Measurements from ENCODE around the gene PNPLA7.
"Not testable (repeated sequence)": the region's sequence is repeated elsewhere in the genome, so short reads cannot be mapped to it uniquely, and the experiment has no call there.

PNPLA7 gene

DNA sequence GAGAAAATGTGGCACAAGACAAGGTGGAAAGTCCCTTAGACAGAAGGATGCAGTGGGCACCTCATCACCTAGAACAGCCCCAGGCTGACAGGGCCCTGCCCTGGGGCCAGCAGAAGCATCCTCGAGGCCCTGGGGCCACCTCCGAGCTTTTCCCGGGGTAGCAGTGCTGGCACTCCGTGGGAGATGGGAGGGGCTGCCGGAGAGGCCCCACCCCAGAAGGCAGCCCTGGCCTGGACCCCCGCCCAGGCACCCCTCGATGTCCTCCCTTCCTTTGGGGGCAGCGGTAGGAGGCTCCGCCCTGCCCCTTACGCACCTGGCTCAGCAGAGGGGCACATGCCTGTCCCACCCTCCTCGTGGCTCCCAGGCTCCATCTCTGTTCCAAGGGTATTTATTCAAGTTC is 73.3 kb downstream of the PNPLA7 start:
- DNase-seq = no peak

DNA sequence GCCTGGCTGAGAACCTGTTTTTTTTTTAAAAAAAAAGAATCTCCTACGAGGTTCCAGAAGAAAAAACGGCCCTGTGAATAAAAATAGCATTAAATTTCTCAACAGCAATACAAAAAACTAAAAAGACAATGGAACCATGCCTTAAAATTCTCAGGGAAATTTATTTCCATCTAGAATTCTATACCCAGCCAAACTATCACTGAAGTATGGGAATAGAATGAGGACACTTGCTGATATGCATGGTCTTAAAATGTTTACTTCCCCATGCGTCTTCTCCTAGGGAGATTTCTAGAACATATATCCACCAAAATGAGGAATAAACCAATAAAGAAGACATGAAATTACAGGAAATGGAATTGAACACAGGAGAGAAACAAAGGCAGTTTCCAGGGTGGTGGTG is 74.5 kb downstream of the PNPLA7 start:
- DNase-seq = no peak

DNA sequence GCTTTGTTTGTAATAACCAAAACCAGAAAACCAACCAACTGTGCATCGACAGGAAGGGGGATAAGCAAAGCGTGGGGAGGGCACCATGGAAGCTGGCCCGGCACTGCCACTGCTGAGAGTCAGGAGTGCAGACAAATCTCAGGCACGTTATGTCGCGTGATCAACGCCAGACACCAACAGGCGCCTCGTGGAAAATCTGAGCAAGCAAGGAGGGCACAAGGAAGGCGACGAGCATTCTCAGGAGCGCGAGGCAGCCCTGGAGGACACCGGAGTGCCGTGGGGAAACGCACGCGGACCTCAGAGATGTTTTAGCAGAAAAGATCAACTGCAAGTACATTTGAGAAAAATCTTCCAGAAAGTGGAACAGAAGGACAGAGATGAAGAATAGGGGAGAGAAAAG is 75.9 kb downstream of the PNPLA7 start:
- no peak for DNase-seq

DNA sequence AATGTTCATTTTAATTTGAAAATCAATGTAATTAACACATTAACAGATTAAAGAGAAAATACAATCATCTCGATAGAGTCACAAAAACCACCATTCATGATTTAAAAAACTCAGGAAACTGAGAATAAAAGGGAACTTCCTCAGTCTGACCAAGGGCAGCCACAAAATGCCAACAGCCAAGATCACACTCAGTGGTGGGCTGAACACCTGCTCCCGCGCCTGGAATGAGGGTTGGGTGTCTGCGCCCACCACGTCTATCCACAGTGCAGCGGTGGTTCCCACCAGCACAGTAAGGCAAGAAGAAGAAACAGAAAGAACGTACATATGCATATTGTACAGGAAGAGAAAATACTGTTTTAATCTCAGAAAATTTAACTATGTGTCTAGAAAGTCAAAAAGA is 79.4 kb downstream of the PNPLA7 start:
- DNase-seq = no peak

DNA sequence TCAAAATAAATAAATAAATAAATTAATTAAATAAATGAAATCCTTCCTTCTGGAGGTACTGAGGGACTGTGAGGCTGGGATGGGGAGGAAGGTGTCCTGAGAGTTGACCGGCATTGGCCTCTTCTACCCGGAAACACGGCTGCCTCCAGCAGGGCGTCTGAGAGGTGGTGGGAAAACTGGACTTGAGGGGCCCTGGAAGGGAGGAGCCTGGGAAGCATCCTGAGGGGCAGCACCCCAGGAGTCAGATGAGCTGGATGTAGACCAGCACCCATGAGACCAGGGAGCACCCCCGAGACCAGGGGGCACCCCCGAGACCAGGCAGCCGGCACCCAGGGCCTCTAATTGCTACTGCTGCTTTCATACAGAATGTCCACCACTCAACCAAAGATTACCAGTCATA is 82.3 kb downstream of the PNPLA7 start:
- no peak for DNase-seq

DNA sequence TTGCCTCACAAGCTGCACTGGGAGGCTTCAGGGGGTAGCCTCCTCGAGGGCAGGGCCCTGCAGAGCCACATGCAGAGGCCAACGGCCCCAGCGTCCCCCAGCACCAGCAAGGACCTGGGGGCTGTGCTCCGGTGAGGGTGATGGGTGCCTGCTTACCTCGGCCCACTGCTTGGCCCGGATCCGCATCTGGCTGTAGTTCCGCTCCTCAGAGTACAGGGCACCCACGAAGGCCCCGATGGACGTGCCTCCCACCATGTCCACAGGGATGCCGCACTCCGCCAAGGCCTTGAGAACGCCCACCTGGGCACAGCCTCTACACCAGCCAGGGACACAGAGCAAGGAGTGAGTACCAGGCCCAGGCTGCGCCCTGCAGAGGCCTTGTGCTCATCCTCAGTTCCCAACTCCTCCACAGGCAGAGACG is 83.0 kb downstream of the PNPLA7 start:
- DNase-seq = no peak

DNA sequence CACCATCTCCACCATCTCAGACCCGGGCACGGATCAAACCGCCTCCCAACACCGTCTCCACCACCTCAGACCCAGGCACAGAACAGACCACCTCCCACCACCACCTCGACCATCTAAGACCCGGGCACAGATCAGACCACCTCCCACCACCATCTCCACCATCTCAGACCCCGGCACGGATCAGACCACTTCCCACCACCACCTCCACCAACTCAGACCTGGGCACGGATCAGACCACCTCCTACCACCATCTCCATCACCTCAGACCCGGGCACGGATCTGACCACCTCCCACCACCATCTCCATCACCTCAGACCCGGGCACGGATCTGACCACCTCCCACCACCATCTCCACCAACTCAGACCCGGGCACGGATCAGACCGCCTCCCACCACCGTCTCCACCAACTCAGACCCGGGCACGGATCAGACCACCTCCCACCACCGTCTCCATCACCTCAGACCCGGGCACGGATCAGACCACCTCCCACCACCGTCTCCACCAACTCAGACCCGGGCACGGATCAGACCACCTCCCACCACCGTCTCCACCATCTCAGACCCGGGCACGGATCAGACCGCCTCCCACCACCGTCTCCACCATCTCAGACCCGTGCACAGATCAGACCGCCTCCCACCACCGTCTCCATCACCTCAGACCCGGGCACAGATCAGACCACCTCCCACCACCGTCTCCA is 83.7 kb downstream of the PNPLA7 start:
- not testable (repeated sequence) for DNase-seq

DNA sequence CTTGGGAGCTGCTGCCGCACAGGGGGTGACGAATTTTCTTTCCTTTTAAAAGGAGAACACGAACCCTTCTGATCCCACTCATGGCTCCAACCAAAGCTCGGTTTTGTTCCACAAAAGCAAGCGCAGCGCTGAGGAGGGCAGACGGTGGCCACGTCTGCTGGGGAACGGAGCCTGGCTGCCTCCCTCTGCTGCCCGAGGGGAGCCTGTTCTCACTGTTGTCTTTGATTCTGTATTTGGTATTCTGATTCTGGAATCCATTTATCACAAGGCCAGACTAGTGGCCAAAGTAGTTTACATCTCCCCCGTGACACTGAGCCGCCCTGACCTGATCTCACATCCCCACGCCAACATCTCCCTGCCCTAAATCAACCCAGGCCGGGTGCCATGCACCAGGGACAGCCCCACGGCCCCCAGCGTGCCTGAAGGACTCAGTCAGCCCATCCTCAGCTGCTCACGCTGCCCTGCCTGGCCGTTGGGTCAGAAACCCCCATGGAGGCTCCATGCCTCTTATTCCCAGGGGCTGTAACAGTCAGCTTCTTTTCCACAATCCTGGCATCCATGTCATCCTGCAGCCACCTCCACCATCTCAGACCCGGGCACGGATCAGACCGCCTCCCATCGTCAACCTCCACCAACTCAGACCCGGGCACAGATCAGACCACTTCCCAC is 84.3 kb downstream of the PNPLA7 start:
- DNase-seq = no peak

DNA sequence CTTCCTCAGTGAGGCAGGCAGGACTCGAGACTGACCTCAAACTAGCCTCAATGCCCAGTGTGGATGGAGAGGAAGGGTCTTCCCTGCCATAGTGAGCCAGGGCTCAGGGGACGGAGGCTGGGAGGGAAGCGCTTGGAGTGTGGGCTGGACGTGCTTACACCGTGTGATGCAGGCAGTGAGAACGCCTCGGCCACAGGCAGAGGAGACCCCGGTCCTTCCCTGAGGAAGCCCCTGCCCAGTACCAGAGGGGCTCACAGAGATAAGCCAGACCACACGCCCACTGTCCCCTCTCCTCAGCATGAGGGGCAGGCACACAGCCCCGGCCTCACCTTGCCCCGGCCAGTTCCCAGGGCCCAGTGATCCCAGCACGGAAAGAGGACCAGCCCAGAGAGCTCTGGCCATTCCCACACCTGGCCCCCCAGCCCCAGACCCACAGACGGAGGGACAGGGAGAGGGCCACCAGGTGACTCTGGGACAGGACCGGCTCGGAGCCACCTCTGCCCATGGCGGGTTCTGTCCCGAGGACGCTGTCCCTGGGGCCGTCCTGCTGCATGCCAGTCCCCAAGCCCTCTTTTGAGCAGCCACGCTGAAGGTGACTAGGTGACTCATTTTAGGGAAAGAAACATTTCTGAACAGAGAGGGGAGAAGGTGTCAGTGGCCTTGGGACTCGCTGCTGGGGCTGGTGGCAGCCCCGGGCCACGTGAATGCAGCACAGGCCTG is 85.0 kb downstream of the PNPLA7 start:
- DNase-seq = no peak

DNA sequence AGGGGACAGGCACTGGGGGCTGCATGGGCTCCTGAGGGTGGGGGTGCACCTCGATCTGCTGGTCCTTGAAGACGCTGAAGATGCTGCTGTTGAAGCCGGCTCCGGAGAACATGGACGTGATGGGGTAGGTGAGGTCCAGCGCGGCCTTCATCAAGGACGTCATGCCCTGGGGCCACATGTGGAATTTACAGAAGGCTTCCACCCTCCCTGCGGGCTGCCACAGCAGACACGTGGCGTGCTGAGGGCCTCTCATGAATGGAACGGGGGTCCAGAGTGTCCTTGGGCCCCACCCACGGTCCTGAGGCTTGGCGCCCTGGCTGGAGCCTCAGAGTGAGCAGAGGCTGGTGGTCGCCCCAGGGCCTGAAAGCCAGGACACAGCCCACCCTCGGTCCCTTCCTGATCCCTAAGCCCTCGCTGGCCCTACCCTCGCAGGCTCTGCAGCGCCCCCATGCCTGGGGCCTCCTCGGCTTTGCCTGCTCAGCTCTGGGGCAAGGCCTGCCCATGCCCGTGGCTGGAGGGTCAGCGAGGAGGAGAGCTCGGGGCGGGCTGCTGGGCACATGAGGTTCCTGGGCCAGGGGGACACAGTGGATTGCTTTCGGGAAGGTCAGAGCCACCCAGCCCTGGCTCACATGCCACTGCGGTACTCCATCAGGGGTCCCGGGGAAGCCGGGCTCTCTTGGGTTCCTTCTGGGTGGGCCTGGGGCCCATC is 85.8 kb downstream of the PNPLA7 start:
- DNase-seq = no peak

DNA sequence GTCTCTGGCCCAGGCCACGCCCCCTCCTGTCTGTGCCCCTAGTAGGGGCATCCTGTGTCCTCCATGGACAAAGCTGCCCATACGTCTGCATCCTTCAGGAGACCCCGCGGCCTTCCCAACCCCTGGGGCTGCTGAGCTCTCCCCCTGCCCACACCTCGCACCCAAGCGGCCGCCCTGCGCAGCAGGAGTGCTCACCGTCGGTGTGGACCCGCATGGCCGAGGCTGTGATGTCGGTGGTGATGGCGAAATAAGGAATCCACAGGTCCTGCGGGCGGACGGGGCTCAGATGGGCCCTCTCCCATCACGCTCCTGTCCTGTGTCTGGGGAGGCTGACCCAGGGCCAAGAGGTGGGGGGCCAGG is 86.3 kb downstream of the PNPLA7 start:
- DNase-seq = no peak

DNA sequence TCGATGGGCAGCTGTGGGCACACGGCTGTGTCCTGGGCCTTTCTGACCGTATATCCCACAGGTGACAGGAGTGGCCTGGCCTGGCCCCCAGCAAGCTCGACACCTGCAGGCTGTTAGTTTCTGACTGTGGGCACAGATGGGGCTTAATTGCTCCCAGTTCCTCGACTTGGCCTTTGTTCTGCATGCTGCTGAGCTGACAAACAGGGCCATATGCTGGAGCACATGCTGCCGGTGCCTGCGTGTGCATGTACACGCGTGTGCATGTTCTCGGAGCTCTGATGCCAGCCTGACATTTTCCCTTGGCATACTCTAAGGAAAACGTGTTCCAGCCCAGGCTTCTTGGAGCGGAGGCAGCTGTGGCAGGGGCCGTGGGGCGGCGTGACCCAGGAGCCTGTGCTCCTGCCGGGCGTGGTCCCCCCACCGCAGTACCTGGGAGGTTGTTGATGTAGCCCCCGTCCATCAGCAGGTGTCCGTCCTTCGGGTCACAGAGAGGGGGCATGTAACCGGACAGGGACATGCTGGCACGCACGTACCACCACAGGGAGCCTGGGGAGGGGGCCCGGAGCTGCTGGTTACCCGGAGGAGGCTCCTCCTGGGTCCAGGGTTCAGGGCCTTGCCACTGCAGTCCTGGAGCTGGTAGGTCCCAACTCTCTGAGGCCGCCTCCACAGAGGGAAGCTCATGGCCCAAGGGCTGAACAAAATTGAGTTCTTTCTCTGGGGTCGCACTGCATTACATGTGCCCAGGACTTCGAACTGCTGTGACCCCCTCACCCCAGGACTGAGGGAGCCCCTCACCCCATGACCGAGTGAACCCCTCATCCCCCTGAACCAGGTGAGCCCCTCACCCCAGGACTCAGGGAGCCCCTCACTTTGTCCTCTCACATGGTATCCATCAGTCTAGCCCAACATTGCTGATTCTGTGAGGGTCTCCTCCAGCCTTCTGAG is 86.9 kb downstream of the PNPLA7 start:
- no peak for DNase-seq

DNA sequence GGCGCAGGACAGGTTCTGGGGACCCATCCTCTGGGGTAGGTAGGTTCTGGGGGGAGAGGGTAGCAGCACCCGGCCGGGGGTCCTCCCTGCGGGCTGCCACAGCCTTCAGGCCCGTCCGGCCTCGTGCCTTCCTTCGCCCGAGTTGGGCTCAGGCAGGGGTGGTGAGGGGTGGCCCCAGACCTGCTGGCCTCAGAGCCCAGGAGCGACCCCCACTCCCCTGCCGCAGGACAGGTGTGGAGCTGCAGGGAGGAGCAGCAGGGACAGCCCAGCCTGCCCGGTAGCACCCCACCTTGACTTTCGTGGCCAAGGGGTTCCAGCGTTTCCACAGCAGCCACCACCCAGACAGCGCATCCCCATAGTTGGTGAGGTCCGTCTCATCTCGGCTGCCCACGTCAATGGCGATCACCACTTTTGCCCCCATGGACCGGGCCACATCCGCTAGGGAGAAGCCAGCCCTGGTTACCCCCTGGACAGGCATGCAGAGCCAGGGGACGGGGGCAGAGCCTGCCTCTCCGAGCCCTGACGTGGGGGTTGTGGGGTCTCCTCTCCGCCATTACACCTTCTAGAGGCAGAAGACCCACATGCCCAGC is 87.7 kb downstream of the PNPLA7 start:
- no peak for DNase-seq

DNA sequence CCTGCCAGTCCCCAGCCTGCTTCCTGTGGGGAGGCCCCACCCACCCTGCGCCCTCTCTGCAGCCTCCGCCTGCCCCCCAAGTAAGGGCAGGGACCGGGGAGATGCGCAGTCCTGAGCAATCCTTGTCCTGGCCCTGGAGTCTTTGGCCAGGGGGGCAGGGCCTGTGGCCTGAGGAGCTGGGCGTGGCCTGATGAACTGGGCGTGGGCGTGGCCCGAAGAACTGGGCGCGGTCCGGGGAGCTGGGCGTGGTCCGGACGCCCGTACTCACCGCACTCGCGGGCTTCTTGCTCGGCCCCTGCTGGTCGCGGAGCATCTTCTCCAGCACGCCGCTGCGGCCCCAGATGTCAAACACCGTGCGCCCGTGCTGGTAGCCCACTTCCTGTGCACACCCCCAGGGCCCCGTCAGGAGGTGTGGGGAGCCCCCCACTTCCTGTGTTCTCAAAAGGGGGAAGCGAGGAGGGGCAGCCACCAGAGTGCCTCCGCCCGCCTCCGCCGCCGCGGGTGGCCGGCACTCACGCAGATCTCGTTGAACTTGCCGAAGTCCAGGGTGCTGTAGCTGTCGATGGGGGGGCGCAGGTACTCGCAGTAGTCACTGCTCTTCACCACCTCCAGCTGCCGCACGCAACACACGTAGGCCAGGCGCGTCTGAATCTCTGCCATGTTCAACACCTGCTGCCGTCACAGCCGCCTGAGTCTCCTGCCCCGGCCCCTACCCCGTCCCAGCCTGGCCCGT is 88.4 kb downstream of the PNPLA7 start:
- no peak for DNase-seq

DNA sequence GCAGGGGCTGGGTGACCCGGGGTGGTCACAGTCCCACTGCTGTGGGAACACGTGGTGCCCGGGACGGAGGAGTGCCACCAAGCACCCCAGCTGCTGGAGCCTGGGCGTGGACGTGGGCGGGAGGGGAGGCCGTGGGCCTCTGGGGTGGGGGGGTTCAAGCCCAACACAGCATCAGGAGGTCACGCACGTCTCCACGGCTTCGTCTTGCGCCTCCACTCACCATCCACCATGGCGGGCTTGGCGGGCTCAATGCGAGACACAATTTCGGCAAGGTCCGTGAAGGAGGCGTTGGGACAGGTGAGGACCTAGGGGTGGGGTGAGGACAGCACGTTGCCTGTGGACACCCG is 88.9 kb downstream of the PNPLA7 start:
- DNase-seq = no peak

DNA sequence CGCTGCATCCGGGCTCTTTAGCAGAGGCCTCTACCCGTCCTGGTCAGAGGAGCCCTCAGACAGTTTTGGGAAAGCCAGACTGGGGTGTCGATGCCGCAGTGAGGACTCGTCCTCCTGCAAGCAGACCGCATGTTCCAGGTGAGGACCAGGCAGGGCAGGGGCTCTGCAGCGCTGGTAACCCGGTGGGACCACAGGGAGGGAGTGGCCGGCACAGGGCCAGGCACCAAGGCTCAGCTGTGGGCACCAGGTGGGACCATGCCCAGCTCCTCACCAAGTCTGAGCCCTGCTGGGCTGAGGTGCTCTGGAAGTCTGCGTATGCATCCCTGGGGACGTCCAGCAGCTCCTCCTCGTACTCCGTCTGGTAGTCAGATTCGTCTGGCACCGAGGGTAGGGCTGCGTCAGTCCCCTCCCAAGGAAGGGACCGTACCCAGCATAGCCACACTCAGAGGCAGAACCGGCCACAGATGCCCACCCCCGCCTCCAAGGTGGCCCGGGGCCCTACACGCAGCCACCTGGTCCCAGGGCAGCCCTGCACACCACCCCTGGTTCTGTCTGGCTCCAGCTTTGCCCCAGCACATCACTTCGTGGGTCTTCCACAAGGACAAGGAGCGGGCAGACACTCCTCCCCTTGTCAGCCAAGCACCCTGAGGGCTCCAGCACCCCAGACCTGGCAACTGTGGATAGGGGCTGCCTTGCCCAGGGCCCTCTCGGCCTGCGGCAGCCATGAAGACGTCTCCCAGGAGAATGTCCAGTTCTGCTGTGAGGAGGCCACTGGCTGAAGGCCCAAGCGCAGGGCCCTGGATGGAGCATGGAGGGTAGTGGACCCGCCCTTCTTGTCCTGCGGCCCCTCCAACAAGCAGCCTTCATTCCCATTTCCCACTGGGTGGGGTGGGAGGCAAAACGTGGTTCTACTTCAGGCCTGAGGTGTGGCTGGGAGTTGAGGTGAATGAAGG is 89.6 kb downstream of the PNPLA7 start:
- DNase-seq = no peak

DNA sequence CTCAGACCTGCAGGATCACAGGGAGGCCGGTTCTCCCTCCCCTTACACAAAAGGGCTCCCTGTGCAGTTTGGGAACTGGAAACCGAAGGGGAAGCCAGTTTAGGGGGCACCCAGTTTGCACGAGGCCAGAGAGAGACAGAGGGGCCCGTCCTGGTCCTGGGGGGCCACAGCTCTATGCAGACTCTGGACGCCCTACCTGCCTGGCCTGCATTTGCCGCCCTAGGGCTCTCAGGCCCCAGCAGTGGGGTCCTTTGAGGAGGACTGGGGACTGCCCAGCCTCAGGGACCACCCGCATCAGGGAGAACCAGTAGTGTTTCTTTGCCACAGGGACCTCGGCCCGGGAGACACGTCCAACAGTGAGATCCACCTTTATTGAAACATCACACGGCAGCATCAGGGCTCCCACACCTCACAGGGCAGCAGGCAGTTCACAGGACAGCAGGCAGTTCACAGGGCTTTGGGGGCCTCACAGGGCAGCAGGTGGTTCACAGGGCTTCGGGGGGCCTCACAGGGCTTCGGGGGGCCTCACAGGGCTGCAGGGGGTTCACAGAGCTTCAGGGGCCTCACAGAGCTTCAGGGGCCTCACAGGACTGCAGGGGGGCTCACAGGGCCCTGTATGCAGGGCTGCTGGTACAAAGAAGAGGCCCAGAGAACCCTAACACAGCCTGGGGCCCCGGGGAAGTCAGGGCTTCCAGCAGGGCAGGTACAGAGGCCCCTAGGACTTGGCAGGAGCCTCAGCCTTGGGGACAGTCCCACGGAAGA is 90.4 kb downstream of the PNPLA7 start:
- no peak for DNase-seq

DNA sequence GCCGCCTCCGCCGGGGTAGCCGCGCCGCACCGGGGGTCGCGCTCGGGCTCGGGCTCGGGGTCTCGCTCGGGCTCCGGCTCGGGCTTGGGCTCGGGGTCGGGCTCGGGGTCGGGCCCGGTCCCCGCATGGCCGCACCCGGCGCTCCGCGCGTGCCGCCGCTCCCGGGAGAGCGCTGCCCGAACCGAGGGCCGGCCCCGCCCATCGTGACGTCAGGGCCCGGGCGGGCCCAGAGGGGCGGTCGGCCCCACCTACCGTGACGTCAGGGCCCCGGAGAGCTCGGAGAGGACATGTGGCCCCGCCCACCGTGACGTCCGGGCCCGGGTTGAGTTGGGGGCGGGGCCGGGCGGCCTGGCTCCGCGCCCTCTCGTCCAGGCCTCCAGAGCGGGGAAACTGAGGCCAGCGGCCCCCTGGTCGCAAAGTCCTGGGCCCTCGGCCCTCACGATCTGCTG is 91.0 kb downstream of the PNPLA7 start, which contains the start of gene NSMF:
NSMF (minus strand) TSS at position 183 of the 449 bp plus-strand sequence. CDS start 232 bp downstream, outside the sequence.
- DNase-seq = peak; percentile 78
